A673 (cell line): Measurements from ENCODE around the gene RNF31.

Experiments used
- CTCF ChIP-seq: fragments of 300-800, 200-600 bp; sonication (generic); conservative IDR thresholded peaks from 2 replicates; pipeline ENCODE4 v1.5.1; 2017; ENCODE audit warnings: low read depth, mild to moderate bottlenecking, antibody characterized with exemption, low read length, moderate library complexity, mixed read lengths
- EZH2 ChIP-seq: fragments of 200-600 bp; sonication (generic); IDR thresholded peaks from 2 replicates; pipeline ENCODE4 v1.6.1; 2017; ENCODE audit warnings: borderline replicate concordance, low read depth, mild to moderate bottlenecking, mixed read lengths, antibody characterized with exemption, low read length; ENCODE audit not compliant: poor library complexity, severe bottlenecking

GRCh38 chr14:24141097-24141880 is 6.0 kb upstream of the RNF31 start, which contains the start of gene EMC9:
- TF ChIP-seq CTCF (peak; percentile 42; the same call in 1 of the 2 replicates), EZH2 (no peak)
